RWPE1 (cell line): ENCODE results near the gene ICE2.
A peak's percentile ranks its signal among the peaks of the same experiment; 100 is the strongest.

Experiments
- CTCF ChIA-PET: fragments of 350-600 bp; sonication (Branson Sonifier 250); formaldehyde crosslinking; extraction: SDS; loops from one replicate; lab custom pipeline; 2021; lab: Yijun Ruan, JAX
- POLR2A ChIA-PET: fragments of 400-600 bp; formaldehyde crosslinking; extraction: SDS; loops from one replicate; lab custom pipeline; 2020; ENCODE audit warnings: antibody characterized with exemption; ENCODE audit not compliant: low non-redundant PET; lab: Yijun Ruan, JAX
- DNase-seq: peaks from one replicate; pipeline ENCODE4 v3.0.0; 2012; ENCODE audit warnings: low spot score
- H3K27ac ChIP-seq: fragments of 450-650 bp; 2 replicates; pipeline ENCODE4 v1.5.1; 2017
- CTCF ChIP-seq: fragments of 450-650 bp; conservative IDR thresholded peaks from 2 replicates; pipeline ENCODE4 v1.5.1; 2017; ENCODE audit warnings: low read depth, mild to moderate bottlenecking

Gene ICE2

GRCh38 chr15:60483042-60483441 is 4.1 kb upstream of the ICE2 start:
- H3K27ac ChIP-seq: no peak overlapping the region
- no peak for TF ChIP-seq CTCF
- POLR2A ChIA-PET: no interaction called here
- CTCF ChIA-PET: interaction anchor here (0.6 to 1.8 kb wide), 2 partner anchors 22 to 38 kb away, joined by 3 to 8 read pairs; no protein-coding TSS in a partner anchor
- no peak for DNase-seq

- H3K27ac ChIP-seq: no peak overlapping the region
- DNase-seq: no peak
- TF ChIP-seq CTCF: no peak
- CTCF ChIA-PET: no interaction called here
- POLR2A ChIA-PET: no interaction called here
Measured at GRCh38 chr15:60480888-60481287, 1.9 kb upstream of the ICE2 start.

- no peak for TF ChIP-seq CTCF
- no peak for DNase-seq
- ChIA-PET POLR2A (no interaction called here), CTCF (no interaction called here)
- no peak overlapping the region for H3K27ac ChIP-seq
Measured at GRCh38 chr15:60480149-60480548, 1.2 kb upstream of the ICE2 start.

GRCh38 chr15:60479361-60480110 is 594 bp upstream of the ICE2 start:
- no peak for DNase-seq
- ChIA-PET CTCF (no interaction called here), POLR2A (no interaction called here)
- peak overlapping the region; percentile 85 for H3K27ac ChIP-seq
- TF ChIP-seq CTCF: no peak

- POLR2A ChIA-PET: no interaction called here
- no peak for TF ChIP-seq CTCF
- CTCF ChIA-PET: interaction anchor here (0.7 kb wide), 1 partner anchor 43 kb away, joined by 3 read pairs; no protein-coding TSS in a partner anchor
- DNase-seq: no peak
- H3K27ac ChIP-seq: peak overlapping the region; percentile 85
Measured at GRCh38 chr15:60477916-60478565, 901 bp downstream of the ICE2 start.

- POLR2A ChIA-PET: no interaction called here
- TF ChIP-seq CTCF: no peak
- DNase-seq: no peak
- CTCF ChIA-PET: interaction anchor here (0.7 kb wide), 1 partner anchor 44 kb away, joined by 3 read pairs; no protein-coding TSS in a partner anchor
- no peak overlapping the region for H3K27ac ChIP-seq
Measured at GRCh38 chr15:60477164-60477563, 1.8 kb downstream of the ICE2 start.
